Kidney (tissue), 14 donors: ENCODE results near the gene FKBP9. TPM values are rescaled to one million over a fixed set of nuclear protein-coding genes. Genes with fewer than 3 reads are reported as not detected.

Source experiments
- DNase-seq, 5 donors: peaks; one replicate each; pipeline ENCODE4 v3.0.0-alpha.2; 2013 to 2020
- FAIRE-seq: peaks from 2 replicates; lab custom pipeline; 2012; peaks lifted over from hg19 to GRCh38; lab: Jason Lieb, UNC
- H3K27ac ChIP-seq, 2 donors: one replicate each; pipeline ENCODE4 v1.7.0; 2013; ENCODE audit warnings: low read depth in 2 of 2, low read length in 2 of 2, inconsistent platforms in 1 of 2
- H3K27me3 ChIP-seq: one replicate; pipeline ENCODE4 v1.7.1; 2013; ENCODE audit warnings: low read length, inconsistent platforms; ENCODE audit not compliant: control insufficient read depth, insufficient read depth
- H3K36me3 ChIP-seq, 3 donors: one replicate each; pipeline versions ENCODE4 v1.7.0 to v1.7.1; 2013; ENCODE audit warnings: low read length in 3 of 3, control low read depth in 1 of 3, inconsistent platforms in 1 of 3; ENCODE audit not compliant: insufficient read depth in 3 of 3, control insufficient read depth in 2 of 3
- H3K4me1 ChIP-seq, 3 donors: one replicate each; pipeline versions ENCODE4 v1.7.0 to v1.7.1; 2013; ENCODE audit warnings: low read length in 3 of 3, inconsistent platforms in 1 of 3, low read depth in 1 of 3; ENCODE audit not compliant: control insufficient read depth in 2 of 3, insufficient read depth in 2 of 3
- H3K4me3 ChIP-seq, 3 donors: one replicate each; pipeline versions ENCODE4 v1.7.0 to v1.8.1; 2013; ENCODE audit warnings: low read length in 3 of 3, control low read depth in 1 of 3, inconsistent platforms in 1 of 3
- H3K9ac ChIP-seq, 3 donors: one replicate each; pipeline versions ENCODE4 v1.7.0 to v1.7.1; 2013; ENCODE audit warnings: low read length in 3 of 3, control low read depth in 1 of 3, inconsistent platforms in 1 of 3
- H3K9me3 ChIP-seq, 3 donors: one replicate each; pipeline versions ENCODE4 v1.7.0 to v1.7.1; 2013; ENCODE audit warnings: low read length in 3 of 3, control low read depth in 1 of 3, inconsistent platforms in 1 of 3; ENCODE audit not compliant: control insufficient read depth in 2 of 3, insufficient read depth in 1 of 3
- CTCF ChIP-seq: IDR thresholded peaks from 3 replicates; pipeline ENCODE4 v1.5.1; 2012; ENCODE audit warnings: mild to moderate bottlenecking, moderate library complexity, borderline replicate concordance; ENCODE audit not compliant: insufficient read depth; ENCODE audit errors: extremely low read depth
- intact Hi-C: fragments of 100-400 bp; cut with DNase I; formaldehyde crosslinking; loops from one replicate; pipeline ENCODE4 v1.11.1; 2022
- polyA plus RNA-seq: library from polyadenylated mRNA; stranded (reverse); fragments of 350-450 nt; fragmentation: Illumina TruSeq; extraction: RNeasy Lipid Tissue Mini Kit (QIAGEN cat#74804); gene quantifications from one replicate; pipeline ENCODE4 v1.2.3, GENCODE V29; 2014; ENCODE audit warnings: low read depth, low replicate concordance; ENCODE audit not compliant: insufficient read depth
- total RNA-seq: library from RNA; stranded (reverse); fragmentation: NEBNext Ultra II Directional; extraction: Animal tissue kit (Norgen Biotek cat#: 25700); gene quantifications from one replicate; pipeline ENCODE4 v1.2.1, GENCODE V29; 2021
- donor health status: control.
- donor health status: control.
- donor health status: control.
- donor health status: control.
- donor health status: control.
- donor health status: DM: yes; HTN: yes; CAD: no.
- donor health status: Normal renal cell carcinoma (clear cell type).

FKBP9 gene
- total and polyA plus RNA-seq, 2 donors from 2014 or later, result 55.1 to 109 TPM

GRCh38 chr7:33044401-33044718, 87.1 kb downstream of the FKBP9 start:
- no peaks in the 10 kb centered on the region for H3K27me3 ChIP-seq
- H3K4me1 ChIP-seq, result peaks cover 0 to 24% (median 3%) of the 10 kb centered on the region in 3 donors
- H3K9me3 ChIP-seq, result no peaks in the 10 kb centered on the region
- peak overlapping the region in 1 of 3 donors; percentile 51 for H3K4me3 ChIP-seq
- H3K9ac ChIP-seq, result peak overlapping the region in 1 of 3 donors; percentile 58
- H3K27ac ChIP-seq, result peak overlapping the region in 1 of 2 donors; percentile 59
- DNase-seq (peak in 2 of 5 donors; percentile 31 to 53), FAIRE-seq (no peak)
- no peaks in the 10 kb centered on the region for H3K36me3 ChIP-seq
- peak; percentile 40 for TF ChIP-seq CTCF
- intact Hi-C loops, result no loop called here

- H3K9me3 ChIP-seq, result no peaks in the 10 kb centered on the region
- no peak overlapping the region for H3K27ac ChIP-seq
- no peaks in the 10 kb centered on the region for H3K27me3 ChIP-seq
- no peak overlapping the region for H3K9ac ChIP-seq
- no peaks in the 10 kb centered on the region for H3K36me3 ChIP-seq
- intact Hi-C loops, result no loop called here
- no peak for TF ChIP-seq CTCF
- no peak overlapping the region for H3K4me3 ChIP-seq
- no peak for FAIRE-seq
- DNase-seq, result no peak
- peaks cover 0 to 25% (median 3%) of the 10 kb centered on the region in 3 donors for H3K4me1 ChIP-seq
Observed at GRCh38 chr7:33044986-33045385, 87.7 kb downstream of the FKBP9 start.

DNA sequence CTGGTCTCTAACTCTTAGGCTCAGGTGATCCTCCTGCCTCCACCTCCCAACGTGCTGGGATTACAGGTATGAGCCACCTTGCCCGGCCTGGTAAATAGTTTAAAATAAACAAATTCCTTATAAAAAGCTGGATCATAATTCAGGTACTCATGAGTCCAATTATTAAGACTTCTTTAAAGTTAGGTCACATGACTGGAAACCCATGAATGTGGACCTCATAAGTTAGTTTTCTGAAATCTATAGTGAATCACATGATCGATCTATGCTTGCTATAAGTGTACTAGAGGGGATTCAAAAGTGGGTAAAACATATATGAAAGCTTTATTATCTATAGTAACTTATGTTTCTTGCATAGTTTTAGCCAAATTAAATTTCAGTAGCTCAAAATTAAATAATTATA, 91.0 kb downstream of the FKBP9 start:
- H3K4me3 ChIP-seq, result no peak overlapping the region
- no peaks in the 10 kb centered on the region for H3K27me3 ChIP-seq
- H3K9ac ChIP-seq, result no peak overlapping the region
- DNase-seq (no peak), FAIRE-seq (no peak)
- no peak overlapping the region for H3K27ac ChIP-seq
- no peaks in the 10 kb centered on the region for H3K9me3 ChIP-seq
- no peaks in the 10 kb centered on the region for H3K36me3 ChIP-seq
- peaks cover 0 to 23% (median 6%) of the 10 kb centered on the region in 3 donors for H3K4me1 ChIP-seq
- intact Hi-C loops, result no loop called here
- no peak for TF ChIP-seq CTCF

DNA sequence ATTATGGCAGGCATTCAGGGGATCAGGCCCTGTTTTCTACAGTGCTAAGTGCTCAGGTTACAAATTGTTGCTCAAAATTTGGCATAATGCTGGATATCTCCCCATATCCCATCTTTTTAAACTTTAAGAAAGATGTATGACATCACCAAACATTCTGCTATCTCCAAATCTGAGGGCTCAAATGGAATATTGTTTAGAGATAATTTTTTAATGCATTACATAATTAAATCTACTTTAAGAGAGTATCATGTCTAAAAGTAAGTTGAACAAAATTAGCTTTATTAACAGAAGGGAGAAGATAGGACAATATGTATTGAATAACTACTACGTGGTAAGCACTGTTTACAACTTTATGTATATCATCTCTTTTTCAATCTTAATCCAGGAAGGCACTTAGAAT, 91.5 kb downstream of the FKBP9 start:
- H3K4me1 ChIP-seq, result peaks cover 0 to 20% (median 3%) of the 10 kb centered on the region in 3 donors
- no peaks in the 10 kb centered on the region for H3K27me3 ChIP-seq
- intact Hi-C loops, result no loop called here
- FAIRE-seq, result no peak
- H3K27ac ChIP-seq, result no peak overlapping the region
- no peaks in the 10 kb centered on the region for H3K9me3 ChIP-seq
- no peak for TF ChIP-seq CTCF
- H3K4me3 ChIP-seq, result no peak overlapping the region
- H3K9ac ChIP-seq, result no peak overlapping the region
- no peak for DNase-seq
- no peaks in the 10 kb centered on the region for H3K36me3 ChIP-seq
